ENCODE results near the gene MZB1. TPM values are rescaled to one million over a fixed set of nuclear protein-coding genes. Genes with fewer than 3 reads are reported as not detected.
A peak's percentile ranks its signal among the peaks of the same experiment; 100 is the strongest.

MZB1 gene
- total and polyA plus RNA-seq, 2 of the 13 experiments (the other 11 are each of a cell fraction or from before 2014, with no cell fraction given): 0.31 to 0.40 TPM

DNA sequence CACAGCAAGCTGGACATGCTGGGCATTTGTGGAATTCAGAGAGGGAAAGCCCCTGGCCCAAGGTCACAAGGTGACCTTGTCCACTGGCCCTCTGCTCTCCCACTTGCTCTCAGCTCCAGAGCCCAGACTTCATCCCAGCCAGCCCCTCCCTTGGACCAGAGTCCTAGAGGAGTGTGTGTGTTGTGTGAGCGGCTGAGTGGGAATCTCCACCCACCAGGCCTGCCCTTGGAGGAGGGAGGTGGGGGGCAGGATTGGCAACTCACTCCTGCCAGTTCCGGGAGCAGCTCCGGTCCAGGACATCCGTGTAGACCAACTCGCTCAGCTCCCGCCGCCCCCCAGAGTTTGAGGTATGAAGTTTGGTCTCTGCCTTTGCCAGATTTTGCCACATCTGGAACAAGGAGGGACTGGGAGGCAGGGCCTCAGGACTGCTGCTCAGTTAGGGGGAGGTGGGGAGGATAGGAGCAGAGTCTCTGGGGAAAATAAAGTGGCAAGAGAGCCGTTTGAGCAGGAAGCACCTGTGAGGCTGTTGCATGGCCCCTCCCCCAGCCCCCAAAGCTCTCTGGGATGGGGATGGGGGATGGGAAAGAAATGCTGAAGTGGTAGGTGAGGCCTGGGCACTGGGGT, 1.4 kb downstream of the MZB1 start (continued):
- no peak for TF ChIP-seq ZBTB26 (CRISPR knock-in tag; IDR thresholded peaks at IDR 0.05; ENCODE audit: borderline replicate concordance)
- TF ChIP-seq, protein P1, sequence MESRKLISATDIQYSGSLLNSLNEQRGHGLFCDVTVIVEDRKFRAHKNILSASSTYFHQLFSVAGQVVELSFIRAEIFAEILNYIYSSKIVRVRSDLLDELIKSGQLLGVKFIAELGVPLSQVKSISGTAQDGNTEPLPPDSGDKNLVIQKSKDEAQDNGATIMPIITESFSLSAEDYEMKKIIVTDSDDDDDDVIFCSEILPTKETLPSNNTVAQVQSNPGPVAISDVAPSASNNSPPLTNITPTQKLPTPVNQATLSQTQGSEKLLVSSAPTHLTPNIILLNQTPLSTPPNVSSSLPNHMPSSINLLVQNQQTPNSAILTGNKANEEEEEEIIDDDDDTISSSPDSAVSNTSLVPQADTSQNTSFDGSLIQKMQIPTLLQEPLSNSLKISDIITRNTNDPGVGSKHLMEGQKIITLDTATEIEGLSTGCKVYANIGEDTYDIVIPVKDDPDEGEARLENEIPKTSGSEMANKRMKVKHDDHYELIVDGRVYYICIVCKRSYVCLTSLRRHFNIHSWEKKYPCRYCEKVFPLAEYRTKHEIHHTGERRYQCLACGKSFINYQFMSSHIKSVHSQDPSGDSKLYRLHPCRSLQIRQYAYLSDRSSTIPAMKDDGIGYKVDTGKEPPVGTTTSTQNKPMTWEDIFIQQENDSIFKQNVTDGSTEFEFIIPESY (CRISPR knock-in tag; IDR thresholded peaks at IDR 0.05): no peak
- no peak; the same call in 1 of the 2 replicates for TF ChIP-seq THAP11 (CRISPR knock-in tag; IDR thresholded peaks at IDR 0.05)
- TF ChIP-seq, protein P2, sequence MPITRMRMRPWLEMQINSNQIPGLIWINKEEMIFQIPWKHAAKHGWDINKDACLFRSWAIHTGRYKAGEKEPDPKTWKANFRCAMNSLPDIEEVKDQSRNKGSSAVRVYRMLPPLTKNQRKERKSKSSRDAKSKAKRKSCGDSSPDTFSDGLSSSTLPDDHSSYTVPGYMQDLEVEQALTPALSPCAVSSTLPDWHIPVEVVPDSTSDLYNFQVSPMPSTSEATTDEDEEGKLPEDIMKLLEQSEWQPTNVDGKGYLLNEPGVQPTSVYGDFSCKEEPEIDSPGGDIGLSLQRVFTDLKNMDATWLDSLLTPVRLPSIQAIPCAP (CRISPR knock-in tag; IDR thresholded peaks at IDR 0.05; ENCODE audit: low read depth): no peak
- TF ChIP-seq, protein P3, sequence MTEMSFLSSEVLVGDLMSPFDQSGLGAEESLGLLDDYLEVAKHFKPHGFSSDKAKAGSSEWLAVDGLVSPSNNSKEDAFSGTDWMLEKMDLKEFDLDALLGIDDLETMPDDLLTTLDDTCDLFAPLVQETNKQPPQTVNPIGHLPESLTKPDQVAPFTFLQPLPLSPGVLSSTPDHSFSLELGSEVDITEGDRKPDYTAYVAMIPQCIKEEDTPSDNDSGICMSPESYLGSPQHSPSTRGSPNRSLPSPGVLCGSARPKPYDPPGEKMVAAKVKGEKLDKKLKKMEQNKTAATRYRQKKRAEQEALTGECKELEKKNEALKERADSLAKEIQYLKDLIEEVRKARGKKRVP (CRISPR knock-in tag; IDR thresholded peaks at IDR 0.05): no peak
- no peak for TF ChIP-seq HNRNPLL (IDR thresholded peaks at IDR 0.05; ENCODE audit: low read depth, low read length, poor library complexity, severe bottlenecking)
- TF ChIP-seq ZFP37 (CRISPR knock-in tag; IDR thresholded peaks at IDR 0.05; ENCODE audit: borderline replicate concordance): no peak
- TF ChIP-seq MED13 (CRISPR knock-in tag; IDR thresholded peaks at IDR 0.05): no peak
- TF ChIP-seq UBTF (CRISPR knock-in tag; IDR thresholded peaks at IDR 0.05): peak; percentile 38; the same call in 1 of the 2 replicates
- TF ChIP-seq SSRP1 (CRISPR knock-in tag; IDR thresholded peaks at IDR 0.05): peak; percentile 59; the same call in 1 of the 2 replicates
- TF ChIP-seq PRDM10 (CRISPR knock-in tag; IDR thresholded peaks at IDR 0.05; ENCODE audit: low read depth): no peak
- TF ChIP-seq ZNF549 (CRISPR knock-in tag; IDR thresholded peaks at IDR 0.05): no peak
- no peak for TF ChIP-seq ZNF3 (CRISPR knock-in tag; IDR thresholded peaks at IDR 0.05)
- TF ChIP-seq KLF11 (CRISPR knock-in tag; IDR thresholded peaks at IDR 0.05): no peak
- TF ChIP-seq ELF3 (CRISPR knock-in tag; IDR thresholded peaks at IDR 0.05): peak; percentile 74
- no peak for TF ChIP-seq RBM22 (optimal IDR thresholded peaks at IDR 0.05; ENCODE audit: low read length)
- TF ChIP-seq, protein P4, sequence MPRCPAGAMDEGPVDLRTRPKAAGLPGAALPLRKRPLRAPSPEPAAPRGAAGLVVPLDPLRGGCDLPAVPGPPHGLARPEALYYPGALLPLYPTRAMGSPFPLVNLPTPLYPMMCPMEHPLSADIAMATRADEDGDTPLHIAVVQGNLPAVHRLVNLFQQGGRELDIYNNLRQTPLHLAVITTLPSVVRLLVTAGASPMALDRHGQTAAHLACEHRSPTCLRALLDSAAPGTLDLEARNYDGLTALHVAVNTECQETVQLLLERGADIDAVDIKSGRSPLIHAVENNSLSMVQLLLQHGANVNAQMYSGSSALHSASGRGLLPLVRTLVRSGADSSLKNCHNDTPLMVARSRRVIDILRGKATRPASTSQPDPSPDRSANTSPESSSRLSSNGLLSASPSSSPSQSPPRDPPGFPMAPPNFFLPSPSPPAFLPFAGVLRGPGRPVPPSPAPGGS (CRISPR knock-in tag; IDR thresholded peaks at IDR 0.05): peak; percentile 95
